Keratinocyte (primary cell): Measurements from ENCODE around the gene FAM24B. TPM values are rescaled to one million over a fixed set of nuclear protein-coding genes. Genes with fewer than 3 reads are reported as not detected.

ENCODE experiments used
- DNase-seq: peaks from one replicate; pipeline ENCODE4 v3.0.0-alpha.2; 2011; ENCODE audit warnings: low read depth, missing footprints, low spot score
- FAIRE-seq: peaks from 2 replicates; lab custom pipeline; 2011; peaks lifted over from hg19 to GRCh38; lab: Jason Lieb, UNC
- H2AFZ ChIP-seq: 2 replicates; pipeline ENCODE4 v1.6.0; 2012; ENCODE audit warnings: low read length, control low read depth, inconsistent platforms; ENCODE audit not compliant: control insufficient read depth
- H3K27ac ChIP-seq: 2 replicates; pipeline ENCODE4 v1.5.1; 2011; ENCODE audit warnings: low read length; ENCODE audit not compliant: control insufficient read depth, insufficient read depth
- H3K27me3 ChIP-seq: 3 replicates; pipeline ENCODE4 v1.6.0; 2011; ENCODE audit warnings: low read length; ENCODE audit not compliant: control insufficient read depth, insufficient read depth; ENCODE audit errors: extremely low read depth
- H3K36me3 ChIP-seq, 2 experiments: 2 replicates in 1 of 2; 3 replicates in 1 of 2; pipeline ENCODE4 v1.5.1; 2011; ENCODE audit warnings: low read length in 2 of 2, mild to moderate bottlenecking in 1 of 2; ENCODE audit not compliant: control insufficient read depth in 2 of 2, insufficient read depth in 2 of 2; ENCODE audit errors: extremely low read depth in 1 of 2
- H3K4me1 ChIP-seq: 3 replicates; pipeline ENCODE4 v1.5.1; 2011; ENCODE audit warnings: low read length; ENCODE audit not compliant: control insufficient read depth, insufficient read depth; ENCODE audit errors: extremely low read depth
- H3K4me2 ChIP-seq: 3 replicates; pipeline ENCODE4 v1.6.0; 2011; ENCODE audit warnings: low read depth, low read length; ENCODE audit not compliant: control insufficient read depth, insufficient read depth; ENCODE audit errors: extremely low read depth
- H3K4me3 ChIP-seq, 3 experiments: fragments of 200-600 bp in 1 of 3; sonication (generic) in 1 of 3; 2 replicates in 2 of 3; 3 replicates in 1 of 3; pipeline ENCODE4 v1.5.1; 2011 to 2016; ENCODE audit warnings: low read length in 3 of 3, mild to moderate bottlenecking in 3 of 3, control low read depth in 2 of 3, inconsistent platforms in 1 of 3, low read depth in 1 of 3, mixed read lengths in 1 of 3, mixed run types in 1 of 3, moderate library complexity in 1 of 3; ENCODE audit not compliant: control insufficient read depth in 2 of 3, insufficient read depth in 2 of 3; ENCODE audit errors: extremely low read depth in 1 of 3
- H3K79me2 ChIP-seq: 2 replicates; pipeline ENCODE4 v1.6.0; 2012; ENCODE audit warnings: low read length; ENCODE audit not compliant: control insufficient read depth, insufficient read depth
- H3K9ac ChIP-seq: 3 replicates; pipeline ENCODE4 v1.6.0; 2011; ENCODE audit warnings: low read length; ENCODE audit not compliant: control insufficient read depth, insufficient read depth; ENCODE audit errors: extremely low read depth
- H3K9me1 ChIP-seq: 3 replicates; pipeline ENCODE4 v1.6.0; 2011; ENCODE audit warnings: low read length; ENCODE audit not compliant: control insufficient read depth, insufficient read depth; ENCODE audit errors: extremely low read depth
- H3K9me3 ChIP-seq: 2 replicates; pipeline ENCODE4 v1.5.1; 2012; ENCODE audit warnings: low read depth, low read length; ENCODE audit not compliant: control insufficient read depth
- H4K20me1 ChIP-seq: 3 replicates; pipeline ENCODE4 v1.6.0; 2011; ENCODE audit warnings: low read length; ENCODE audit not compliant: control insufficient read depth, insufficient read depth; ENCODE audit errors: extremely low read depth
- EZH2 ChIP-seq: IDR thresholded peaks from one replicate; pipeline ENCODE4 v1.6.1; 2012; ENCODE audit warnings: inconsistent platforms, mild to moderate bottlenecking, low read length, moderate library complexity
- dilution Hi-C: fragments of 300-500 bp; cut with MboI; formaldehyde crosslinking; loops from one replicate; pipeline ENCODE4 v1.7.0; 2020; ENCODE audit warnings: low sequenced_read_pairs; ENCODE audit not compliant: extremely low pct_ligation_motif_present
- polyA plus RNA-seq, 5 experiments: library from polyadenylated mRNA; depleted of rRNA in 3 of 5; stranded (reverse) in 3 of 5; stranded (forward) in 1 of 5; unstranded in 1 of 5; fragments of >200 nt; gene quantifications; 1 replicate in 1 of 5; 2 replicates in 3 of 5; 3 replicates in 1 of 5; pipeline versions ENCODE4 v1.2.1 to v1.2.3, GENCODE V29; 2011 to 2012; ENCODE audit warnings: missing spikeins in 2 of 5, low read depth in 1 of 5, low replicate concordance in 1 of 5
- TF ChIP-seq, protein P1 (sequence below), 3 experiments: IDR thresholded peaks in 1 of 3; conservative IDR thresholded peaks in 1 of 3; optimal IDR thresholded peaks in 1 of 3; 2 replicates in 2 of 3; 3 replicates in 1 of 3; pipeline versions ENCODE3 to v1.5.1; 2011; ENCODE audit warnings: low read length in 3 of 3, mild to moderate bottlenecking in 3 of 3, moderate library complexity in 2 of 3, control low read depth in 1 of 3, inconsistent platforms in 1 of 3; ENCODE audit not compliant: insufficient read depth in 2 of 3; ENCODE audit errors: extremely low read depth in 1 of 3

The FAM24B gene
- polyA plus RNA-seq, 1 donor (not counting 4 experiments of a cell fraction or from before 2014, with no cell fraction given), result 4.5 TPM

GRCh38 chr10:122844146-122844545, 35.2 kb downstream of the FAM24B start:
- no peak for FAIRE-seq
- TF ChIP-seq, protein P1, sequence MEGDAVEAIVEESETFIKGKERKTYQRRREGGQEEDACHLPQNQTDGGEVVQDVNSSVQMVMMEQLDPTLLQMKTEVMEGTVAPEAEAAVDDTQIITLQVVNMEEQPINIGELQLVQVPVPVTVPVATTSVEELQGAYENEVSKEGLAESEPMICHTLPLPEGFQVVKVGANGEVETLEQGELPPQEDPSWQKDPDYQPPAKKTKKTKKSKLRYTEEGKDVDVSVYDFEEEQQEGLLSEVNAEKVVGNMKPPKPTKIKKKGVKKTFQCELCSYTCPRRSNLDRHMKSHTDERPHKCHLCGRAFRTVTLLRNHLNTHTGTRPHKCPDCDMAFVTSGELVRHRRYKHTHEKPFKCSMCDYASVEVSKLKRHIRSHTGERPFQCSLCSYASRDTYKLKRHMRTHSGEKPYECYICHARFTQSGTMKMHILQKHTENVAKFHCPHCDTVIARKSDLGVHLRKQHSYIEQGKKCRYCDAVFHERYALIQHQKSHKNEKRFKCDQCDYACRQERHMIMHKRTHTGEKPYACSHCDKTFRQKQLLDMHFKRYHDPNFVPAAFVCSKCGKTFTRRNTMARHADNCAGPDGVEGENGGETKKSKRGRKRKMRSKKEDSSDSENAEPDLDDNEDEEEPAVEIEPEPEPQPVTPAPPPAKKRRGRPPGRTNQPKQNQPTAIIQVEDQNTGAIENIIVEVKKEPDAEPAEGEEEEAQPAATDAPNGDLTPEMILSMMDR (optimal IDR thresholded peaks at IDR 0.05 in 1 of 3, IDR thresholded peaks at IDR 0.05 in 1 of 3, conservative IDR thresholded peaks at IDR 0.05 in 1 of 3; ENCODE audit: extremely low read depth in 1 of 3, insufficient read depth in 2 of 3, low read length in 3 of 3), result no peak
- Histone ChIP-seq H3K79me2 (no peaks in the 10 kb centered on the region), H3K4me1 (no peaks in the 10 kb centered on the region), H3K9ac (no peak overlapping the region), H3K4me3 (no peak overlapping the region), H4K20me1 (no peaks in the 10 kb centered on the region), H3K9me1 (no peaks in the 10 kb centered on the region), H2AFZ (no peak overlapping the region), H3K27ac (no peak overlapping the region), H3K4me2 (no peak overlapping the region), H3K36me3 (peaks cover 5 to 12% of the 10 kb centered on the region in 2 experiments), H3K27me3 (no peaks in the 10 kb centered on the region), H3K9me3 (no peaks in the 10 kb centered on the region)
- DNase-seq, result no peak
- dilution Hi-C loops, result no loop called here

DNA sequence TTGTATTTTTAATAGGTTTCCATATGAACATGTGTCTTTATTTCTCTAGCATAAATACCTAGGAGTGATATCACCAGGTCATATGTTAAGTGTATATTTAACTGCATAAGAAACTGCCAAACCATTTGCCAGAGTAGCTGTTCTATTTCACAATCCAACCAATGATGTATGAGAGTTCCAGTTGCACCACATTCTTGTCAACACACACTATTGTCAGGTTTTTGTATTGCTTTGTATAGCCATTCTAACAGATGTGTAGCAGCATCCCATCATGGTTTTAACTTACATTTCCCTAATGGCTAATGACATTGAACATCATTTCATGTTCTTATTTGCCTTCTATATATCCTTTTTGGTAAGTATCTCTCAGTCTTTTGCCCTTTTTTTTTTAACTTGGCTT, 37.8 kb downstream of the FAM24B start:
- dilution Hi-C loops, result no loop called here
- no peak overlapping the region for H3K4me2 ChIP-seq

More for the DNA sequence above, 37.8 kb downstream of the FAM24B start:
- H3K9ac ChIP-seq, result no peak overlapping the region
- H3K4me3 ChIP-seq, result no peak overlapping the region
- no peaks in the 10 kb centered on the region for H3K9me1 ChIP-seq
- TF ChIP-seq, protein P1 (optimal IDR thresholded peaks at IDR 0.05 in 1 of 3, IDR thresholded peaks at IDR 0.05 in 1 of 3, conservative IDR thresholded peaks at IDR 0.05 in 1 of 3; ENCODE audit: extremely low read depth in 1 of 3, insufficient read depth in 2 of 3, low read length in 3 of 3), result no peak
- no peak for TF ChIP-seq EZH2
- FAIRE-seq, result no peak
- no peaks in the 10 kb centered on the region for H3K9me3 ChIP-seq
- no peaks in the 10 kb centered on the region for H4K20me1 ChIP-seq
- H3K79me2 ChIP-seq, result no peaks in the 10 kb centered on the region
- DNase-seq, result no peak
- no peak overlapping the region for H2AFZ ChIP-seq
- no peak overlapping the region for H3K27ac ChIP-seq
- H3K4me1 ChIP-seq, result no peaks in the 10 kb centered on the region
- peaks cover 0 to 4% of the 10 kb centered on the region in 2 experiments for H3K36me3 ChIP-seq
- H3K27me3 ChIP-seq, result no peaks in the 10 kb centered on the region
